HepG2 (cell line): ENCODE data around the gene OPN1LW. TPM values are rescaled to one million over a fixed set of nuclear protein-coding genes. Genes with fewer than 3 reads are reported as not detected.

Experiments used
- ATAC-seq: fragments of 200-7000 bp; cut with Tn5 transposase; 3 replicates; pipeline ENCODE4 v1.9.1; 2020; ENCODE audit warnings: mild to moderate bottlenecking, moderate library complexity
- BruUV-seq: library from RNA; stranded (reverse); fragments of 400-500 nt; replicated peaks from 2 replicates; lab custom pipeline; 2021; lab: Mats Ljungman, UMichigan
- CTCF ChIA-PET: fragments of 300-600 bp; formaldehyde crosslinking; extraction: SDS; loops from one replicate; lab custom pipeline; 2021; ENCODE audit warnings: low total read pairs, inconsistent platforms, low intra/inter-chr PET ratio; lab: Yijun Ruan, JAX
- POLR2A ChIA-PET: fragments of 350-600 bp; sonication (Branson Sonifier 250); formaldehyde crosslinking; loops from one replicate; lab custom pipeline; 2020; ENCODE audit warnings: antibody characterized with exemption, inconsistent platforms; lab: Yijun Ruan, JAX
- DNase-seq: peaks from one replicate; pipeline ENCODE4 v3.0.0-alpha.2; 2015; ENCODE audit warnings: low spot score
- FAIRE-seq: peaks from 3 replicates; lab custom pipeline; 2011; peaks lifted over from hg19 to GRCh38; lab: Jason Lieb, UNC
- H2AFZ ChIP-seq: one replicate; pipeline ENCODE4 v1.6.1; 2011; ENCODE audit warnings: low read length, inconsistent platforms
- H3K27ac ChIP-seq: fragments of 300-600 bp; 3 replicates; pipeline ENCODE4 v1.8.0; 2011; ENCODE audit warnings: mixed run types, mild to moderate bottlenecking, mixed read lengths, low read length, inconsistent platforms; ENCODE audit not compliant: insufficient read depth; ENCODE audit errors: extremely low read length
- H3K27me3 ChIP-seq, 2 experiments: fragments of 200-600 bp in 1 of 2; 2 replicates in 1 of 2; 3 replicates in 1 of 2; pipeline versions ENCODE4 v1.6.0 to v1.8.0; 2011; ENCODE audit warnings: low read length in 2 of 2, mild to moderate bottlenecking in 2 of 2, moderate library complexity in 2 of 2, inconsistent platforms in 1 of 2; ENCODE audit not compliant: insufficient read depth in 2 of 2, control insufficient read depth in 1 of 2
- H3K36me3 ChIP-seq, 2 experiments: fragments of 200-600 bp in 1 of 2; replicated peaks in 1 of 2; 2 replicates in 1 of 2; 3 replicates in 1 of 2; pipeline versions ENCODE4 v1.5.1 to v1.8.0; 2011; ENCODE audit warnings: low read length in 2 of 2, inconsistent platforms in 1 of 2; ENCODE audit not compliant: insufficient read depth in 2 of 2, control insufficient read depth in 1 of 2
- H3K4me1 ChIP-seq: 2 replicates; pipeline ENCODE4 v1.5.1; 2012; ENCODE audit warnings: low read length, inconsistent platforms; ENCODE audit not compliant: insufficient read depth
- H3K4me2 ChIP-seq: 2 replicates; pipeline ENCODE4 v1.6.0; 2011; ENCODE audit warnings: low read depth, low read length, inconsistent platforms
- H3K4me3 ChIP-seq, 3 experiments: fragments of 200-600 bp in 1 of 3; sonication (generic), shearing (Covaris generic) in 1 of 3; replicated peaks in 1 of 3; 2 replicates each; pipeline ENCODE4 v1.5.1; 2011 to 2016; ENCODE audit warnings: low read length in 3 of 3, inconsistent platforms in 2 of 3, low read depth in 2 of 3, mild to moderate bottlenecking in 2 of 3, control low read depth in 1 of 3, mixed read lengths in 1 of 3; ENCODE audit not compliant: insufficient read depth in 1 of 3
- H3K79me2 ChIP-seq: one replicate; pipeline ENCODE4 v1.6.1; 2011; ENCODE audit warnings: low read length, inconsistent platforms; ENCODE audit not compliant: insufficient read depth
- H3K9ac ChIP-seq: 2 replicates; pipeline ENCODE4 v1.6.0; 2011; ENCODE audit warnings: mild to moderate bottlenecking, low read depth, low read length, inconsistent platforms; ENCODE audit not compliant: insufficient read depth
- H3K9me3 ChIP-seq: 2 replicates; pipeline ENCODE4 v1.5.1; 2012; ENCODE audit warnings: mild to moderate bottlenecking, low read length
- H4K20me1 ChIP-seq: 2 replicates; pipeline ENCODE4 v1.6.0; 2011; ENCODE audit warnings: inconsistent platforms, mild to moderate bottlenecking, low read length, moderate library complexity; ENCODE audit not compliant: insufficient read depth
- ARID4A ChIP-seq: sonication (generic); formaldehyde crosslinking; IDR thresholded peaks from 2 replicates; pipeline ENCODE4 v1.5.0; 2020; ENCODE audit warnings: mild to moderate bottlenecking, missing genetic modification reagents, borderline replicate concordance
- EHMT2 ChIP-seq: fragments of 200-600 bp; sonication (generic); IDR thresholded peaks from 2 replicates; pipeline ENCODE4 v1.7.0; 2017; ENCODE audit warnings: antibody characterized with exemption, low read depth, low read length, borderline replicate concordance
- FOSL2 ChIP-seq: sonication (generic); formaldehyde crosslinking; IDR thresholded peaks from 2 replicates; pipeline ENCODE4 v1.4.0; 2020; ENCODE audit warnings: missing genetic modification reagents
- GATAD2A ChIP-seq: IDR thresholded peaks from 2 replicates; pipeline ENCODE4 v1.6.1; 2016
- HNRNPUL1 ChIP-seq: fragments of 200-400 bp; formaldehyde crosslinking; IDR thresholded peaks from 2 replicates; pipeline ENCODE4 v1.6.1; 2017; ENCODE audit warnings: low read depth, mild to moderate bottlenecking, low read length, moderate library complexity
- MYC ChIP-seq: sonication (generic); formaldehyde crosslinking; IDR thresholded peaks from 2 replicates; pipeline ENCODE4 v1.9.0; 2021; ENCODE audit warnings: missing genetic modification reagents, borderline replicate concordance
- NFKBIZ ChIP-seq: IDR thresholded peaks from 2 replicates; pipeline ENCODE4 v1.6.1; 2018; ENCODE audit warnings: missing genetic modification reagents, missing compliant biosample characterization
- NR1H2 ChIP-seq: sonication (generic); formaldehyde crosslinking; IDR thresholded peaks from 2 replicates; pipeline ENCODE4 v1.8.1; 2022; ENCODE audit warnings: low read depth, missing genetic modification reagents, borderline replicate concordance
- POGK ChIP-seq: sonication (generic); formaldehyde crosslinking; conservative IDR thresholded peaks from 2 replicates; pipeline ENCODE4 v1.8.0; 2022; ENCODE audit warnings: mild to moderate bottlenecking, moderate library complexity, missing genetic modification reagents
- SALL2 ChIP-seq: sonication (generic); formaldehyde crosslinking; IDR thresholded peaks from 2 replicates; pipeline ENCODE4 v1.8.1; 2023; ENCODE audit warnings: mild to moderate bottlenecking, missing genetic modification reagents, inconsistent platforms
- SOX5 ChIP-seq: IDR thresholded peaks from 2 replicates; pipeline ENCODE4 v1.6.1; 2016; ENCODE audit warnings: borderline replicate concordance
- TARDBP ChIP-seq: sonication (generic); formaldehyde crosslinking; IDR thresholded peaks from 2 replicates; pipeline ENCODE4 v1.8.0; 2022; ENCODE audit warnings: mild to moderate bottlenecking, missing genetic modification reagents
- ZBTB21 ChIP-seq: sonication (generic); formaldehyde crosslinking; IDR thresholded peaks from 2 replicates; pipeline ENCODE4 v1.4.0; 2020; ENCODE audit warnings: missing genetic modification reagents
- ZNF282 ChIP-seq: fragments of 450-650 bp; IDR thresholded peaks from 2 replicates; pipeline ENCODE4 v1.6.1; 2018; ENCODE audit not compliant: partially characterized antibody
- ZNF567 ChIP-seq: sonication (generic); formaldehyde crosslinking; IDR thresholded peaks from 2 replicates; pipeline ENCODE4 v1.8.1; 2023; ENCODE audit warnings: mild to moderate bottlenecking, missing genetic modification reagents, borderline replicate concordance
- ZNF83 ChIP-seq: sonication (generic); formaldehyde crosslinking; IDR thresholded peaks from 2 replicates; pipeline ENCODE4 v1.4.0; 2020; ENCODE audit warnings: missing genetic modification reagents, mild to moderate bottlenecking, borderline replicate concordance
- WGBS: methylation state at CpG from one replicate; pipeline ENCODE4 v1.1.6; 2017; ENCODE audit warnings: low lambda C conversion rate; 5-methylcytosine and 5-hydroxymethylcytosine counted together
- in situ Hi-C: cut with HindIII; loops from 2 replicates; pipeline ENCODE4 v1.10.0; 2017; ENCODE audit warnings: low pct_unique_long_range_greater_than_20kb; ENCODE audit not compliant: extremely low pct_ligation_motif_present
- intact Hi-C: fragments of 100-400 bp; cut with micrococcal nuclease; formaldehyde crosslinking; loops from one replicate; pipeline ENCODE4 v1.10.0; 2022; ENCODE audit not compliant: unreplicated experiment
- polyA plus RNA-seq, 8 experiments: library from polyadenylated mRNA; depleted of rRNA in 3 of 8; stranded (reverse) in 7 of 8; unstranded in 1 of 8; fragments of >200 nt; fragmentation: Illumina TruSeq in 4 of 8; extraction: Trizol in 4 of 8; gene quantifications; 2 replicates each; pipeline versions ENCODE4 v1.2.1 to v1.2.3, GENCODE V29; 2011 to 2016; ENCODE audit warnings: low read depth in 4 of 8, missing spikeins in 1 of 8, mixed read lengths in 1 of 8; ENCODE audit not compliant: insufficient read depth in 1 of 8
- total RNA-seq, 5 experiments: library from RNA; depleted of rRNA; stranded (reverse); fragments of >200 nt; fragmentation: Illumina TruSeq; extraction: Trizol; gene quantifications; 2 replicates each; pipeline ENCODE4 v1.2.3, GENCODE V29; 2016; ENCODE audit warnings: low read depth in 1 of 5

OPN1LW gene
- total and polyA plus RNA-seq, 2 of the 13 experiments (the other 11 are each of a cell fraction or from before 2014, with no cell fraction given): not detected

- TF ChIP-seq POGK (CRISPR knock-in tag): no peak
- TF ChIP-seq NR1H2: no peak
- TF ChIP-seq ZNF282: no peak
- TF ChIP-seq EHMT2: no peak
- TF ChIP-seq GATAD2A (CRISPR knock-in tag): no peak
- no peak for TF ChIP-seq ZBTB21 (CRISPR knock-in tag)
Measured at GRCh38 chrX:154115071-154115470, 29.0 kb upstream of the OPN1LW start (continued).

GRCh38 chrX:154115750-154116149 lies 28.3 kb upstream of the OPN1LW start:
- in situ Hi-C loops: no loop called here
- Histone ChIP-seq H3K4me3 (no peak overlapping the region), H3K4me2 (no peak overlapping the region), H4K20me1 (no peaks in the 10 kb centered on the region), H3K4me1 (no peaks in the 10 kb centered on the region), H3K27me3 (peaks cover 1 to 11% of the 10 kb centered on the region in 2 experiments; a peak in 3 of 5 replicates), H3K27ac (no peak overlapping the region), H3K9me3 (no peaks in the 10 kb centered on the region), H3K9ac (no peak overlapping the region), H2AFZ (no peak overlapping the region), H3K79me2 (no peaks in the 10 kb centered on the region), H3K36me3 (no peaks in the 10 kb centered on the region)
- BruUV-seq: no TSS peak
- no peak for ATAC-seq
- intact Hi-C loops: no loop called here
- ChIA-PET CTCF (no interaction called here), POLR2A (no interaction called here)
- FAIRE-seq: no peak
- TF ChIP-seq TARDBP (CRISPR knock-in tag): no peak
- TF ChIP-seq SOX5 (CRISPR knock-in tag): no peak
- no peak for TF ChIP-seq FOSL2
- no peak for TF ChIP-seq NFKBIZ (CRISPR knock-in tag)
- no peak for TF ChIP-seq ZNF567 (CRISPR knock-in tag)
- TF ChIP-seq MYC (CRISPR knock-in tag): no peak
- TF ChIP-seq ZNF83 (CRISPR knock-in tag): no peak
- no peak for TF ChIP-seq HNRNPUL1
- TF ChIP-seq SALL2: no peak
- no peak for TF ChIP-seq ARID4A (CRISPR knock-in tag)
- no peak for DNase-seq
- 5% methylated on average over 4 of the region's 5 CpGs for WGBS
